Cardiac fibroblast (primary cell): Measurements from ENCODE around the gene SCUBE2.
A peak's percentile ranks its signal among the peaks of the same experiment; 100 is the strongest.

ENCODE experiments used
- DNase-seq, 2 donors: peaks; one replicate each; pipeline versions ENCODE4 v3.0.0 to v3.0.0-alpha.2; 2010; ENCODE audit warnings: low read depth in 2 of 2
- H3K4me3 ChIP-seq, 2 donors: replicated peaks in 1 of 2; 1 replicate in 1 of 2; 2 replicates in 1 of 2; pipeline ENCODE4 v1.5.1; 2011; ENCODE audit warnings: low read depth in 2 of 2, low read length in 2 of 2, mild to moderate bottlenecking in 2 of 2, moderate library complexity in 1 of 2
- TF ChIP-seq, protein P1 (sequence below): IDR thresholded peaks from one replicate; pipeline ENCODE4 v1.5.1; 2011; ENCODE audit warnings: low read depth, mild to moderate bottlenecking, low read length, inconsistent platforms

SCUBE2 gene

DNA sequence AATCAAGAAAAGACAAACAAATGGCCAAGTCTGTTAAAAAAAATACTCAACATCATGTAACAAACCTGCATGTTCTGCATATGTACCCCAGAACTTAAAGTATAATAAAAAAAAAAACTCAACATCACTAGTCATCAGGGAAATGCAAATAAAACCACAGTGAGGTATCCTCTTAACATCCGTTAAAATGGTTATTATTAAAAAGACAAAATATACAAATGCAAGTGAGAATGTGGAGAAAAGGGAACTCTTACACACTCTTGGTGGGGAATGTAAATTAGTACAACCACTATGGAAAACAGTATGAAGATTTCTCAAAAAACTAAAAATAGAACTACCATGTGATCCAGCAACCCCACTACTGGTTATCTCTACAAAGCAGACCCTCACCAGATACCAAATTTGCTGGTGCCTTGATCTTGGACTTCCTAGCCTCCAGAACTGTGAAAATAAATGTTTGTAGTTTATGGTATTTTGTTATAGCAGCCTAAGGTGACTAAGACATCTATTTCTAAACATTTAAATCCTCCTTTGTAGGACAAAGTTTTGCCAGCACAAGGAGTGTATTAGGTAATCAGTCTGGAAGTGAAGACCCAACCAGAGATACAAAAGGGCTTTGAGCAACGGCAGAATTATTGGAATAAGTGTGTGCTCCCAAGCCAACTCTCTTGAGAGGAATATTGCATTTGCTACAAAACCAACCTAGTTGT lies 32.4 kb upstream of the SCUBE2 start:
- no peak for DNase-seq

DNA sequence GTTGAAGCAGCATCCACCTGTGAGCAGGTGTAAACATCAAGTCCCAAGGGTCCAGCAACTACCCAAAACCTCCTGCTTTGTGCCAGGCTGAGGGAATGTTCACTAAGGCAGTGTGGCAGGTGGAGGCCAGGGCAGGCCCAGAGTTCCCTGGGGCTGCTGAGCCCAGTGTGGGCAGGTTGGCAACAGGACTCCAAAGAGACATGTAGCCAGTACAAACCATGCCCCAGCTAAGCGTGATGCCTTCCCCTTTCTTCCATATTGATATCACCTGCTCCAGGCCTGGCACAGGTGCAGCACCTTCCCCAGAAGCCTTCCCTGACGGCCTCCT lies 30.0 kb upstream of the SCUBE2 start:
- TF ChIP-seq, protein P1, sequence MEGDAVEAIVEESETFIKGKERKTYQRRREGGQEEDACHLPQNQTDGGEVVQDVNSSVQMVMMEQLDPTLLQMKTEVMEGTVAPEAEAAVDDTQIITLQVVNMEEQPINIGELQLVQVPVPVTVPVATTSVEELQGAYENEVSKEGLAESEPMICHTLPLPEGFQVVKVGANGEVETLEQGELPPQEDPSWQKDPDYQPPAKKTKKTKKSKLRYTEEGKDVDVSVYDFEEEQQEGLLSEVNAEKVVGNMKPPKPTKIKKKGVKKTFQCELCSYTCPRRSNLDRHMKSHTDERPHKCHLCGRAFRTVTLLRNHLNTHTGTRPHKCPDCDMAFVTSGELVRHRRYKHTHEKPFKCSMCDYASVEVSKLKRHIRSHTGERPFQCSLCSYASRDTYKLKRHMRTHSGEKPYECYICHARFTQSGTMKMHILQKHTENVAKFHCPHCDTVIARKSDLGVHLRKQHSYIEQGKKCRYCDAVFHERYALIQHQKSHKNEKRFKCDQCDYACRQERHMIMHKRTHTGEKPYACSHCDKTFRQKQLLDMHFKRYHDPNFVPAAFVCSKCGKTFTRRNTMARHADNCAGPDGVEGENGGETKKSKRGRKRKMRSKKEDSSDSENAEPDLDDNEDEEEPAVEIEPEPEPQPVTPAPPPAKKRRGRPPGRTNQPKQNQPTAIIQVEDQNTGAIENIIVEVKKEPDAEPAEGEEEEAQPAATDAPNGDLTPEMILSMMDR, result no peak
- H3K4me3 ChIP-seq, result no peak overlapping the region
- DNase-seq, result no peak

More for the DNA sequence above, 32.4 kb upstream of the SCUBE2 start:
- no peak overlapping the region for H3K4me3 ChIP-seq
- TF ChIP-seq, protein P1, result no peak

DNA sequence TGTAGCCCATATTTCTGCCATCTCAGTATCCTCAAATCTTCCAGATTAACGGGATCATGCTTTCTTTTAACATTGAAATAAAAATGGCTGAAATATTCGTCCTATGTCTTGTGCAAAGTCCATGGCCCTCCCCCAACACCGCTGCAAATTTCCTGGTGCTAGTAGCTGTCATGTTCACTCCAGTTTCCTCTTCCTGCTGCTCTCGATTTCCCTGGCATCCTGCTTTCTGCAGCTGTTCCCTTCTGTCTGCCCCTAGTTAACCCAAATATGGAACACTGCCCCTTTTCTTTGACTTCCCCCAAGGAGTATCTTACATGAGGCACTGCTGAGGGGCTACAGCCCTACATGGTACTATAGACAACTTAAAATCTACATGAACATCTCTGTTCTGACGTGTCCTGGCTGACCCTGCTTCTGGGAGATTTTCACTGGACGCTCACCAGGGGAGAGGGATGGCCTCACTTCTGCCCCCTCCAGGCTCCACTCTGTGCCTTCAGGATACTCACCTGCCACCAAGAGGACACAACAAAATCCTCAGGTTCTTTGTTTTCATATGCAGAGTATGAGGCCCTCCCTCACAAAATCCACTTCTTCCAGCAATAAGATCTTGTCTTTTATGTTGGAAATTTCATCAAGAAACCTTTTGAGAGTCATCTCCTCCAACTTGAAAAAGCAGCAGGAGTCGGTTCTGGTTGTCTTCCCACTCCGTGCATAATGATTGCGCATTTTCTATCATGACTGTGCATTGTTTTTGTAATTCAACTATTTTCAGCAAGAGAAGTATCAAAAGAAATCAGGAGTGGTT lies 29.5 kb upstream of the SCUBE2 start:
- TF ChIP-seq, protein P1, result peak; percentile 21
- DNase-seq, result no peak
- no peak overlapping the region for H3K4me3 ChIP-seq

DNA sequence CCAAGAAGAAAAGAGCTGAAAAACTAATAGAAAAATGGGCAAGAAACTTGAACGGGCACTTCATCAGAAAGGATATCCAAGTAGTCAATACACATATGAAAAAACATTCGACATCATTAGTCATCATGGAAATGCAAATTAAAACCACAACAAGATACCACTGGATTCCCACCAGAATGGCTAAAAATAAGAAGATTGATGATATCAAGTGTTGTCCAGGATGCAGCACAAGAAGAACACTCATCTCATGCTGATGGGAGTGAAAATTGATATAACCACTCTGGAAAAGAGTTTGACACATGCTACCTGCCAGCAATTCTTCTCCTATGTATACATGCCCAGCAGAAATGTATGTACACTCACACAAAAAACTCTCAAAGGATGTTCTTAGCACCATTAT lies 26.9 kb upstream of the SCUBE2 start:
- DNase-seq, result no peak
- no peak overlapping the region for H3K4me3 ChIP-seq
- TF ChIP-seq, protein P1, result no peak

DNA sequence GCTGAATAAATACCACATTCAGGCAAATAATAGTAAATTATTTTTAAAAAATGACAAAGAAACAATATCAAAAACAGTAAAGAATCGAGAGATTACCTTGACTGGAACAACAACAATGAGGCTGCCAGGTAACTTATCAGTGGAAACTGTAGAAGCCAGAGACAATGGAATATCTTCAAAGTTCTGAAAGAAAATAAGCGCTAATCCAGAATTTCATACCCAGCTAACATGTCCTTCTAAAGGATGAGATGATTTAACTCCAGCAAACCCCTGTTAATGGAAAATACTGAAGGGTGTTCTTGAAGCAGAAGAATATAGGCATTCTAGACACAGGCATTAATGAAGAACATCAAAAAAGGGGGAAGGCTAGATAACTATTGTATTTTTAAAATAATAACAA lies 20.7 kb upstream of the SCUBE2 start:
- H3K4me3 ChIP-seq, result no peak overlapping the region
- no peak for DNase-seq
- TF ChIP-seq, protein P1, result no peak

DNA sequence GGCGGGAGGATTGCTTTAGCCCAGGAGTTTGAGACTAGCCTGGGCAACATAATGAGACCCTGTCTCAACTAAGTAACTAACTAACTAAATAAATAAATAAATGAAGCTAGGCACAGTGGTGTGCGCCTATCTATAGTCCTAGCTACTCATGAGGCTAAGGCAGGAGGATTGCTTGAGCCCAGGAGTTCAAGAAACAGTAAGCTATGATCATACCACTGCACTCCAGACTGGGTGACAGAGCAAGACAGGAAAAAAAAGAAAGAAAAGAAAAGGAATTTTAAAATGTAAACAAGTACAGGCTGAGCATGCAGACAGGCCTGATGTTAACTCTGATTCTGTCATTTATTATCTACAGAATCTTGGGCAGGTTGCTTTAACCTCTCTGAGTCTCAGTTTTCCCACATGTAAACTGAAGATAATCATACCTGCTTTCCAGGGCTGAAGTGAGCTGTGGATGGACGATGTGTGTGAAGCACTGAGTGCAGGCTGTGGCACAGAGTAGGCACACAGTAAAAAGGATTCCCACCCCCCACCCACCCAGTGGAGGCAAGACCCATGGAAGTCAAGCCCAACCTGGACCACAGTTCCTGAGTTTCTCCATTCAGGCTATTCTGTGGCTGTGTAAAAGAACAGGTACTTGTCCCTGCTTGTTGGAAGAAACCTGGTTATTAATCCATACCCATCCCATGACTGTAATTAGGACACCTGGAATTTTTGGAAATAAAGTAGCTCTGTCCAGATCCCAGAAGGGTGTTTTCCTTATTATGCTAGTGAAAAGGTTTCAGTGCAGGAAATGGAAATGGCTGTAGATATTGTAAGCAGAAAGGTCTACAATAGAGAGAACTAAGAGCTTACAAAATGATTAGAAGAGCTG lies 18.7 kb upstream of the SCUBE2 start:
- H3K4me3 ChIP-seq, result no peak overlapping the region
- DNase-seq, result no peak
- TF ChIP-seq, protein P1, result no peak
